Cardiac muscle cell (in vitro differentiated cells and primary cell): ENCODE measurements around the gene BMPR1B. TPM values are rescaled to one million over a fixed set of nuclear protein-coding genes. Genes with fewer than 3 reads are reported as not detected.

Experiments
- DNase-seq, 2 donors: peaks; one replicate each; pipeline versions ENCODE4 v3.0.0 to v3.0.0-alpha.2; 2010 to 2017; ENCODE audit warnings: low read depth in 1 of 2, low spot score in 1 of 2
- H3K27ac ChIP-seq: fragments of 200-600 bp; sonication (generic); 2 replicates; pipeline ENCODE4 v1.5.1; 2016
- H3K27me3 ChIP-seq: fragments of 200-600 bp; sonication (generic); 2 replicates; pipeline ENCODE4 v1.6.0; 2016; ENCODE audit warnings: control low read depth
- H3K36me3 ChIP-seq: fragments of 200-600 bp; sonication (generic); 2 replicates; pipeline ENCODE4 v1.5.1; 2016; ENCODE audit warnings: control low read depth
- H3K4me1 ChIP-seq: fragments of 200-600 bp; sonication (generic); 2 replicates; pipeline ENCODE4 v1.8.1; 2017; ENCODE audit warnings: low read depth, mild to moderate bottlenecking, mixed run types
- H3K4me3 ChIP-seq: fragments of 200-600 bp; sonication (generic); 2 replicates; pipeline ENCODE4 v1.5.1; 2016; ENCODE audit warnings: mild to moderate bottlenecking
- H3K9me3 ChIP-seq: fragments of 200-600 bp; sonication (generic); 2 replicates; pipeline ENCODE4 v1.5.1; 2017; ENCODE audit warnings: low read depth, mild to moderate bottlenecking, control low read depth
- CTCF ChIP-seq: IDR thresholded peaks from 2 replicates; pipeline ENCODE4 v1.5.1; 2012; ENCODE audit warnings: low read depth, mild to moderate bottlenecking, low read length
- polyA plus RNA-seq: library from polyadenylated mRNA; unstranded; fragments of >200 nt; fragmentation: Nextera tagmentation; extraction: Ambion mirVana; gene quantifications from 2 replicates; pipeline ENCODE4 v1.2.1, GENCODE V29; 2016
- total RNA-seq: library from RNA; depleted of rRNA; stranded (reverse); fragments of >200 nt; gene quantifications from 2 replicates; pipeline ENCODE4 v1.2.3, GENCODE V29; 2016

BMPR1B gene
- total and polyA plus RNA-seq, 2 experiments from 2014 or later, result 0.53 to 1.8 TPM

GRCh38 chr4:94763500-94763899, 5.7 kb downstream of the BMPR1B start:
- peaks cover 51% of the 10 kb centered on the region for H3K27me3 ChIP-seq
- no peak for DNase-seq
- no peaks in the 10 kb centered on the region for H3K36me3 ChIP-seq
- no peak overlapping the region for H3K4me3 ChIP-seq
- H3K27ac ChIP-seq, result no peak overlapping the region
- no peaks in the 10 kb centered on the region for H3K9me3 ChIP-seq
- no peaks in the 10 kb centered on the region for H3K4me1 ChIP-seq
- TF ChIP-seq CTCF, result no peak

- Histone ChIP-seq H3K27me3 (peaks cover 46% of the 10 kb centered on the region), H3K4me3 (no peak overlapping the region), H3K36me3 (no peaks in the 10 kb centered on the region), H3K9me3 (no peaks in the 10 kb centered on the region), H3K4me1 (no peaks in the 10 kb centered on the region), H3K27ac (no peak overlapping the region)
- TF ChIP-seq CTCF, result no peak
- DNase-seq, result no peak
Observed at GRCh38 chr4:94764069-94764468, 6.3 kb downstream of the BMPR1B start.

GRCh38 chr4:94765174-94765573, 7.4 kb downstream of the BMPR1B start:
- no peaks in the 10 kb centered on the region for H3K4me1 ChIP-seq
- no peak overlapping the region for H3K27ac ChIP-seq
- no peaks in the 10 kb centered on the region for H3K36me3 ChIP-seq
- no peak for TF ChIP-seq CTCF
- no peak overlapping the region for H3K4me3 ChIP-seq
- no peak for DNase-seq
- peaks cover 35% of the 10 kb centered on the region for H3K27me3 ChIP-seq
- no peaks in the 10 kb centered on the region for H3K9me3 ChIP-seq

GRCh38 chr4:94765648-94766047, 7.9 kb downstream of the BMPR1B start:
- Histone ChIP-seq H3K27ac (no peak overlapping the region), H3K4me3 (no peak overlapping the region), H3K4me1 (no peaks in the 10 kb centered on the region), H3K9me3 (no peaks in the 10 kb centered on the region), H3K36me3 (no peaks in the 10 kb centered on the region), H3K27me3 (peaks cover 30% of the 10 kb centered on the region)
- no peak for TF ChIP-seq CTCF
- no peak for DNase-seq

GRCh38 chr4:94766856-94767255, 9.1 kb downstream of the BMPR1B start:
- no peak for DNase-seq
- Histone ChIP-seq H3K4me3 (no peak overlapping the region), H3K4me1 (no peaks in the 10 kb centered on the region), H3K27ac (no peak overlapping the region), H3K9me3 (no peaks in the 10 kb centered on the region), H3K36me3 (no peaks in the 10 kb centered on the region), H3K27me3 (peaks cover 18% of the 10 kb centered on the region)
- no peak for TF ChIP-seq CTCF

- TF ChIP-seq CTCF, result no peak
Observed at GRCh38 chr4:94767446-94767845, 9.7 kb downstream of the BMPR1B start.

More at GRCh38 chr4:94767446-94767845, 9.7 kb downstream of the BMPR1B start:
- H3K36me3 ChIP-seq, result no peaks in the 10 kb centered on the region
- H3K4me3 ChIP-seq, result no peak overlapping the region
- DNase-seq, result no peak
- H3K27me3 ChIP-seq, result peaks cover 13% of the 10 kb centered on the region
- H3K9me3 ChIP-seq, result no peaks in the 10 kb centered on the region
- H3K27ac ChIP-seq, result no peak overlapping the region
- no peaks in the 10 kb centered on the region for H3K4me1 ChIP-seq
